Kidney (tissue), 14 donors: ENCODE results near the gene SRPK2. TPM values are rescaled to one million over a fixed set of nuclear protein-coding genes. Genes with fewer than 3 reads are reported as not detected.
"Not testable (repeated sequence)": the region's sequence is repeated elsewhere in the genome, so short reads cannot be mapped to it uniquely, and the experiment has no call there.

Experiments
- DNase-seq, 5 donors: peaks; one replicate each; pipeline ENCODE4 v3.0.0-alpha.2; 2013 to 2020
- FAIRE-seq: peaks from 2 replicates; lab custom pipeline; 2012; peaks lifted over from hg19 to GRCh38; lab: Jason Lieb, UNC
- H3K27ac ChIP-seq, 2 donors: one replicate each; pipeline ENCODE4 v1.7.0; 2013; ENCODE audit warnings: low read depth in 2 of 2, low read length in 2 of 2, inconsistent platforms in 1 of 2
- H3K27me3 ChIP-seq: one replicate; pipeline ENCODE4 v1.7.1; 2013; ENCODE audit warnings: low read length, inconsistent platforms; ENCODE audit not compliant: control insufficient read depth, insufficient read depth
- H3K36me3 ChIP-seq, 3 donors: one replicate each; pipeline versions ENCODE4 v1.7.0 to v1.7.1; 2013; ENCODE audit warnings: low read length in 3 of 3, control low read depth in 1 of 3, inconsistent platforms in 1 of 3; ENCODE audit not compliant: insufficient read depth in 3 of 3, control insufficient read depth in 2 of 3
- H3K4me1 ChIP-seq, 3 donors: one replicate each; pipeline versions ENCODE4 v1.7.0 to v1.7.1; 2013; ENCODE audit warnings: low read length in 3 of 3, inconsistent platforms in 1 of 3, low read depth in 1 of 3; ENCODE audit not compliant: control insufficient read depth in 2 of 3, insufficient read depth in 2 of 3
- H3K4me3 ChIP-seq, 3 donors: one replicate each; pipeline versions ENCODE4 v1.7.0 to v1.8.1; 2013; ENCODE audit warnings: low read length in 3 of 3, control low read depth in 1 of 3, inconsistent platforms in 1 of 3
- H3K9ac ChIP-seq, 3 donors: one replicate each; pipeline versions ENCODE4 v1.7.0 to v1.7.1; 2013; ENCODE audit warnings: low read length in 3 of 3, control low read depth in 1 of 3, inconsistent platforms in 1 of 3
- H3K9me3 ChIP-seq, 3 donors: one replicate each; pipeline versions ENCODE4 v1.7.0 to v1.7.1; 2013; ENCODE audit warnings: low read length in 3 of 3, control low read depth in 1 of 3, inconsistent platforms in 1 of 3; ENCODE audit not compliant: control insufficient read depth in 2 of 3, insufficient read depth in 1 of 3
- intact Hi-C: fragments of 100-400 bp; cut with DNase I; formaldehyde crosslinking; loops from one replicate; pipeline ENCODE4 v1.11.1; 2022
- polyA plus RNA-seq: library from polyadenylated mRNA; stranded (reverse); fragments of 350-450 nt; fragmentation: Illumina TruSeq; extraction: RNeasy Lipid Tissue Mini Kit (QIAGEN cat#74804); gene quantifications from one replicate; pipeline ENCODE4 v1.2.3, GENCODE V29; 2014; ENCODE audit warnings: low read depth, low replicate concordance; ENCODE audit not compliant: insufficient read depth
- total RNA-seq: library from RNA; stranded (reverse); fragmentation: NEBNext Ultra II Directional; extraction: Animal tissue kit (Norgen Biotek cat#: 25700); gene quantifications from one replicate; pipeline ENCODE4 v1.2.1, GENCODE V29; 2021
- TF ChIP-seq, protein P1 (sequence below): IDR thresholded peaks from 3 replicates; pipeline ENCODE4 v1.5.1; 2012; ENCODE audit warnings: mild to moderate bottlenecking, moderate library complexity, borderline replicate concordance; ENCODE audit not compliant: insufficient read depth; ENCODE audit errors: extremely low read depth
- donor health status: control.
- donor health status: control.
- donor health status: control.
- donor health status: control.
- donor health status: control.
- donor health status: DM: yes; HTN: yes; CAD: no.
- donor health status: Normal renal cell carcinoma (clear cell type).

Gene SRPK2
- total and polyA plus RNA-seq, 2 donors from 2014 or later: 9.9 to 43.1 TPM

DNA sequence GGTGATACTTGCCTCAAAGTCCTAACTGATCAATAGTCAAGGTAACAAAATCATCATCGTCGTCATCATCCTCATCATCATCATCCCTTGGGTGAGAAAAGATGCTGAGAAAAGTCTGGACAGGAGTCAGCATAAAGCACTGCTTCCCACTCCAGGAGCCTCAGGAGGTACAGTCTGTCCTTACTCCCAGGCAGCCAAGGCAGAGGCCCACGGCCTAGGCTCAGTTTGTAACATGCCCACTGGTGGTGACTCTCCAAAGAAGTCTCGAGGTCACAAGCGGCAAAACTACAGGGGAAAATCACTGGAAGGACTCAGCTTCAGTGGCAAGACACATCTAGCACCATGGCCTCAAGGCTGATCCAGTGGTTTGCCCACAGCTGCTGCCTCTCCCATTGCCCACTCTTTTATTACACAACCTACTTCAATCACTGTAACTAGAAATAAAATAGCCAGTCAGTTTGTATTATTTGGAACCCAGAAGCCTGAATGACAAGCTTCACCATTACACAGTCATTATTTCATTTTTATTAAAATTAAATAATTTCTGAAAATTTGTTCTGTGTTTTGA is 150.4 kb downstream of the SRPK2 start:
- FAIRE-seq: no peak
- H3K9ac ChIP-seq: no peak overlapping the region
- H3K36me3 ChIP-seq: no peaks in the 10 kb centered on the region
- intact Hi-C loops: no loop called here
- no peaks in the 10 kb centered on the region for H3K4me1 ChIP-seq
- no peak overlapping the region for H3K4me3 ChIP-seq
- H3K9me3 ChIP-seq: no peaks in the 10 kb centered on the region
- no peaks in the 10 kb centered on the region for H3K27me3 ChIP-seq
- no peak for DNase-seq
- TF ChIP-seq, protein P1, sequence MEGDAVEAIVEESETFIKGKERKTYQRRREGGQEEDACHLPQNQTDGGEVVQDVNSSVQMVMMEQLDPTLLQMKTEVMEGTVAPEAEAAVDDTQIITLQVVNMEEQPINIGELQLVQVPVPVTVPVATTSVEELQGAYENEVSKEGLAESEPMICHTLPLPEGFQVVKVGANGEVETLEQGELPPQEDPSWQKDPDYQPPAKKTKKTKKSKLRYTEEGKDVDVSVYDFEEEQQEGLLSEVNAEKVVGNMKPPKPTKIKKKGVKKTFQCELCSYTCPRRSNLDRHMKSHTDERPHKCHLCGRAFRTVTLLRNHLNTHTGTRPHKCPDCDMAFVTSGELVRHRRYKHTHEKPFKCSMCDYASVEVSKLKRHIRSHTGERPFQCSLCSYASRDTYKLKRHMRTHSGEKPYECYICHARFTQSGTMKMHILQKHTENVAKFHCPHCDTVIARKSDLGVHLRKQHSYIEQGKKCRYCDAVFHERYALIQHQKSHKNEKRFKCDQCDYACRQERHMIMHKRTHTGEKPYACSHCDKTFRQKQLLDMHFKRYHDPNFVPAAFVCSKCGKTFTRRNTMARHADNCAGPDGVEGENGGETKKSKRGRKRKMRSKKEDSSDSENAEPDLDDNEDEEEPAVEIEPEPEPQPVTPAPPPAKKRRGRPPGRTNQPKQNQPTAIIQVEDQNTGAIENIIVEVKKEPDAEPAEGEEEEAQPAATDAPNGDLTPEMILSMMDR: no peak
- H3K27ac ChIP-seq: no peak overlapping the region

DNA sequence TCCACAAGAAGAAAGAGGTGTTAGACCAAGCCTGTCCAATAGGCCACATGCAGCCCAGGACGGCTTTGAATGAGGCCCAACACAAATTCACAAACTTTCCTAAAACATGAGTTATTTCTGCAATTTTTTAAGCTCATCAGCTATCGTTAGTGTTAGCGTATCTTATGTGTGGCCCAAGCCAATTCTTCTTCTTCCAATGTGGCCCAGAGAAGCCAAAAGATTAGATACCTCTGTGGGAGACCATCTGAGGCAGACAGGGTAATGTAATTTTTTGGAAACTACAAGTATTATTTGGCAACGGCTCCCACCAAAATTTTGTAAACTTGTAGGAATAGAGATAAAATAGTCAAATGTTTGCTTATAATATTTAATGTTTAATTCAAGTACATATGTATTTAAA is 153.8 kb downstream of the SRPK2 start:
- H3K4me1 ChIP-seq: no peaks in the 10 kb centered on the region
- TF ChIP-seq, protein P1: no peak
- no peak overlapping the region for H3K4me3 ChIP-seq
- H3K9ac ChIP-seq: no peak overlapping the region
- H3K27ac ChIP-seq: no peak overlapping the region
- H3K27me3 ChIP-seq: no peaks in the 10 kb centered on the region
- H3K9me3 ChIP-seq: no peaks in the 10 kb centered on the region
- no peaks in the 10 kb centered on the region for H3K36me3 ChIP-seq
- no peak for DNase-seq
- FAIRE-seq: no peak
- intact Hi-C loops: no loop called here

DNA sequence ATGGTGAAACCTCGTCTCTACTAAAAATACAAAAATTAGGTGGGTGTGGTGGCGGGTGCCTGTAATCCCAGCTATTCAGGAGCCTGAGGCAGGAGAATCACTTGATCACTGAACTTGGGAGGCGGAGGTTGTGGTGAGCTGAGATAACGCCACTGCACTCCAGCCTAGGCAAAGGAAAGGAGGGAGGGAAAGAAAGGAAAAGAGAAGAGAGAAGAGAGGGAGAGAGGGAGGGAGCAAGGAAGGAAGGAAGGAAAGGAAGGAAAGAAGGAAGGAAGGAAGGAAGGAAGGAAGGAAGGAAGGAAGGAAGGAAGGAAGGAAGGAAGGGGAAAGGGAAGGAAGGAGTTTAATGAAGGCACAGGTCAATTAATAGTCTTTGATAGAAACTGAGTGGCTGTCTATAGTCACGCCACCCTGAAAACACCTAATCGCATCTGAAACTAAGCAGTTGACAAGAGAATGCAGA is 155.9 kb downstream of the SRPK2 start:
- H3K36me3 ChIP-seq, H3K9ac ChIP-seq, H3K4me1 ChIP-seq, intact Hi-C loops, H3K27ac ChIP-seq, DNase-seq, H3K27me3 ChIP-seq, H3K4me3 ChIP-seq, FAIRE-seq, H3K9me3 ChIP-seq: not testable (repeated sequence)

DNA sequence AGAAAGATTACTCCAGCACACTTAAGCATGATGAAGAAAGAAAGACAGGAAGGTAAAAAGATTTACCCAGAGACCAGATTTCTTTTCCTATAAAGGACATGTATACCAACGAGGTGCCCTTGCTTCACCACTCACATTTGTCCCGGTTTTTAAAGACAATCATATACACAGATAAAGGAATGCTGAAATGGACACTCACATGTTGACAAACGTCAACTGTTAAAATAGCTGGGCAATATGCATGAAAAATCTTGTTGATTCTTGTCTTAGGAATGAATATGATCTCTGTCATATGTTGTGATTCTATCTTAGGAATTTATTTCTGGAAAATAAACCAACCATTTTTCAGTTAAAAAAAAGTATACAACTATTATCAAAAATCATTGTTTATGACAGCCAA is 158.2 kb downstream of the SRPK2 start:
- Histone ChIP-seq H3K9ac (no peak overlapping the region), H3K27ac (no peak overlapping the region)
- FAIRE-seq: no peak

More for the DNA sequence above, 158.2 kb downstream of the SRPK2 start:
- Histone ChIP-seq H3K4me3 (no peak overlapping the region), H3K27me3 (no peaks in the 10 kb centered on the region), H3K9me3 (no peaks in the 10 kb centered on the region), H3K4me1 (no peaks in the 10 kb centered on the region), H3K36me3 (no peaks in the 10 kb centered on the region)
- TF ChIP-seq, protein P1: no peak
- DNase-seq: no peak
- intact Hi-C loops: no loop called here
